Adrenal gland (tissue), 12 donors: Measurements from ENCODE around the gene CSRNP2. TPM values are rescaled to one million over a fixed set of nuclear protein-coding genes. Genes with fewer than 3 reads are reported as not detected.

Experiments used
- DNase-seq, 7 donors: peaks; one replicate each; pipeline ENCODE4 v3.0.0-alpha.2; 2019 to 2020
- H3K27ac ChIP-seq, 5 donors: fragments of 200-600 bp; sonication (generic) in 4 of 5; 1 replicate in 3 of 5; 2 replicates in 2 of 5; pipeline versions ENCODE4 v1.5.1 to v1.8.0; 2016 to 2020; ENCODE audit warnings: mild to moderate bottlenecking in 1 of 5
- H3K27me3 ChIP-seq: fragments of 200-600 bp; 2 replicates; pipeline ENCODE4 v1.8.0; 2021
- H3K36me3 ChIP-seq, 2 donors: fragments of 200-600 bp; replicated peaks in 1 of 2; 1 replicate in 1 of 2; 2 replicates in 1 of 2; pipeline versions ENCODE4 v1.5.1 to v1.8.0; 2018 to 2022
- H3K4me1 ChIP-seq, 2 donors: fragments of 200-600 bp; replicated peaks in 1 of 2; 1 replicate in 1 of 2; 2 replicates in 1 of 2; pipeline versions ENCODE4 v1.5.1 to v1.8.0; 2018 to 2021
- H3K4me3 ChIP-seq, 4 donors: fragments of 200-600 bp; sonication (generic) in 3 of 4; one replicate each; pipeline ENCODE4 v1.5.1; 2016 to 2018
- H3K9me3 ChIP-seq, 3 donors: fragments of 200-600 bp; sonication (generic) in 1 of 3; replicated peaks in 1 of 3; 1 replicate in 2 of 3; 2 replicates in 1 of 3; pipeline versions ENCODE4 v1.5.1 to v1.8.0; 2016 to 2021
- POLR2A ChIP-seq, 2 donors: fragments of 450-650 bp; IDR thresholded peaks; one replicate each; pipeline ENCODE4 v1.6.1; 2017; ENCODE audit warnings: antibody characterized with exemption in 2 of 2, mild to moderate bottlenecking in 2 of 2, moderate library complexity in 1 of 2
- WGBS, 4 donors: extraction: QIAGEN DNeasy Blood & Tissue Kit in 2 of 4; methylation state at CpG; one replicate each; pipeline versions ENCODE4 v1.1.5 to v1.1.7; 2013 to 2017; 5-methylcytosine and 5-hydroxymethylcytosine counted together
- intact Hi-C, 2 donors: fragments of 100-400 bp; cut with DNase I; formaldehyde crosslinking; loops; one replicate each; pipeline versions ENCODE4 v1.14.1 to v1.15.0; 2022 to 2023
- polyA plus RNA-seq, 3 donors: library from polyadenylated mRNA; stranded (reverse); fragments of 200-250 nt in 2 of 3; fragments of 350-450 nt in 1 of 3; fragmentation: Illumina TruSeq in 1 of 3; extraction: RNeasy Lipid Tissue Mini Kit (QIAGEN cat#74804) in 1 of 3; gene quantifications; one replicate each; pipeline ENCODE4 v1.2.3, GENCODE V29; 2013 to 2014
- total RNA-seq, 9 donors: library from RNA; depleted of rRNA in 4 of 9; stranded (reverse); fragments of >200 nt in 4 of 9; fragments of 120-200 nt in 1 of 9; fragmentation: NEBNext Ultra II Directional in 1 of 9; extraction: Animal tissue kit (Norgen Biotek cat#: 25700) in 1 of 9; gene quantifications; one replicate each; pipeline versions ENCODE4 v1.1.0 to v1.2.4, GENCODE V29; 2013 to 2023
- TF ChIP-seq, protein P1 (sequence below), 6 experiments: fragments of 450-650 bp in 4 of 6; fragments of 200-600 bp in 2 of 6; sonication (generic) in 1 of 6; IDR thresholded peaks; 1 replicate in 5 of 6; 2 replicates in 1 of 6; pipeline versions ENCODE4 v1.5.1 to v1.8.0; 2016 to 2021; ENCODE audit warnings: antibody characterized with exemption in 6 of 6, mild to moderate bottlenecking in 2 of 6, moderate library complexity in 1 of 6
- donor health status: healthy with polysubstance abuse.
- donor health status: Bipolar disorder and iron deficiency.
- donor health status: DM: yes; HTN: yes; CAD: no.
- donor health status: DM: no; HTN: no; CAD: no.
- donor health status: DM: no; HTN: no; CAD: no.
- donor health status: DM: yes; HTN: yes; CAD: no.

CSRNP2 gene
- total and polyA plus RNA-seq, 12 donors, result 15.6 to 29.2 (median 22.7) TPM

DNA sequence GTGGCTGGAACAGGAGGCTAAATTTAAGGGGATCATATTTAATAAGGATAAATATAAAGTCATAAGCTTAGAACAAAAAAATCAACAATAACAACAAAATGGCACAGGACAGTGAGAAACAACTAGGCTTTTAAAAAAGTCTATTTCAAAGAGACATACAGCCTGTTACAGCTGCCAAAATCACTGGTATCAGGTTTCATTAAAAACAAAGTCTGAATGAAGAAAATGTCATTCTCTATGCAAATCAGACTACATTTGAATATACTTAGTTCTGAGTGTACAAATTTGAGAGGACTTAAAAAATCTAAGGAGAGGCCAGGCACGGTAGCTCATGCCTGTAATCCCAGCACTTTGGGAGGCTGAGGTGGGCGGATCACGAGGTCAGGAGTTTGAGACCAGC is 45.5 kb upstream of the CSRNP2 start:
- Histone ChIP-seq H3K36me3 (peaks cover 0 to 5% of the 10 kb centered on the region in 2 donors), H3K27ac (no peak overlapping the region), H3K4me3 (no peak overlapping the region), H3K9me3 (no peaks in the 10 kb centered on the region), H3K27me3 (no peaks in the 10 kb centered on the region), H3K4me1 (no peaks in the 10 kb centered on the region)
- no peak for DNase-seq
- intact Hi-C loops, result no loop called here
- no peak for TF ChIP-seq POLR2A (IDR thresholded peaks at IDR 0.05)
- TF ChIP-seq, protein P1, sequence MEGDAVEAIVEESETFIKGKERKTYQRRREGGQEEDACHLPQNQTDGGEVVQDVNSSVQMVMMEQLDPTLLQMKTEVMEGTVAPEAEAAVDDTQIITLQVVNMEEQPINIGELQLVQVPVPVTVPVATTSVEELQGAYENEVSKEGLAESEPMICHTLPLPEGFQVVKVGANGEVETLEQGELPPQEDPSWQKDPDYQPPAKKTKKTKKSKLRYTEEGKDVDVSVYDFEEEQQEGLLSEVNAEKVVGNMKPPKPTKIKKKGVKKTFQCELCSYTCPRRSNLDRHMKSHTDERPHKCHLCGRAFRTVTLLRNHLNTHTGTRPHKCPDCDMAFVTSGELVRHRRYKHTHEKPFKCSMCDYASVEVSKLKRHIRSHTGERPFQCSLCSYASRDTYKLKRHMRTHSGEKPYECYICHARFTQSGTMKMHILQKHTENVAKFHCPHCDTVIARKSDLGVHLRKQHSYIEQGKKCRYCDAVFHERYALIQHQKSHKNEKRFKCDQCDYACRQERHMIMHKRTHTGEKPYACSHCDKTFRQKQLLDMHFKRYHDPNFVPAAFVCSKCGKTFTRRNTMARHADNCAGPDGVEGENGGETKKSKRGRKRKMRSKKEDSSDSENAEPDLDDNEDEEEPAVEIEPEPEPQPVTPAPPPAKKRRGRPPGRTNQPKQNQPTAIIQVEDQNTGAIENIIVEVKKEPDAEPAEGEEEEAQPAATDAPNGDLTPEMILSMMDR (IDR thresholded peaks at IDR 0.05), result no peak
- 77 to 91% (median 83%) methylated on average over 3 of the region's 3 CpGs for WGBS, 4 donors

DNA sequence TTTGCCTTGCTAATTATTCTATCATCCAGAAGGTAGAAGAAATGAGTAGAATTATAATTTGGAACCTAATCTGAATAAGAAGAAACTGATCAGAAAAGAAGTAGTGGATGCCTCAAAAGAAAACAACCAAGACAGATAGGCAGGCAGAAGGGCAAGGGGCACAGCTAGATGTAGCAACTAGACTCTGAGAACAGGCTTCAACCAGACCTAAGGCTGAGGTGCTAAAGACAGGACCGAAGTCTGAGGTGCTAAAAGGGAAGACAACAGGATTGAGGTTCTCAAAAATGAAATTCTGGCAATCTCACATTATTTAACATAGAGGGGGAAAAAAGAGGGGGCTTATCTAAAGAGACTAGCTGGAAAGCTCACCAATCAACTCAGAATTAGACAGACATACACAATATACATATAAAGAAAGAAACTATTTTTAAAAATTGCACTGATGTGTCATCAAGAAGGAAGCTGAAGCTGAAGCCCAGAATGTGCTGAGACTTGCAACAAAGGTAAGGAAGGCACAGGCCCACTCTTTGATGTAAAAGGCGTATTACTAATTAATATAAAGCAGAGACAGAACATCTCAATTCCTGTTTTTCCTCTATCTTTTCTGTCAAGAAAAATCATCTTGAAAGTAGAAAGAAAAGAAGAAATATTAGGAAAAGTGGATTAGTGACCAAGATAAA is 43.8 kb upstream of the CSRNP2 start:
- intact Hi-C loops, result no loop called here
- no peaks in the 10 kb centered on the region for H3K27me3 ChIP-seq
- no peak for DNase-seq
- H3K4me1 ChIP-seq, result no peaks in the 10 kb centered on the region
- peaks cover 0 to 5% of the 10 kb centered on the region in 2 donors for H3K36me3 ChIP-seq
- no peak overlapping the region for H3K4me3 ChIP-seq
- no peak overlapping the region for H3K27ac ChIP-seq
- H3K9me3 ChIP-seq, result no peaks in the 10 kb centered on the region
- WGBS, 4 donors, result 73 to 91% (median 89%) methylated on average over 2 of the region's 2 CpGs
- TF ChIP-seq, protein P1 (IDR thresholded peaks at IDR 0.05), result no peak
- no peak for TF ChIP-seq POLR2A (IDR thresholded peaks at IDR 0.05)

DNA sequence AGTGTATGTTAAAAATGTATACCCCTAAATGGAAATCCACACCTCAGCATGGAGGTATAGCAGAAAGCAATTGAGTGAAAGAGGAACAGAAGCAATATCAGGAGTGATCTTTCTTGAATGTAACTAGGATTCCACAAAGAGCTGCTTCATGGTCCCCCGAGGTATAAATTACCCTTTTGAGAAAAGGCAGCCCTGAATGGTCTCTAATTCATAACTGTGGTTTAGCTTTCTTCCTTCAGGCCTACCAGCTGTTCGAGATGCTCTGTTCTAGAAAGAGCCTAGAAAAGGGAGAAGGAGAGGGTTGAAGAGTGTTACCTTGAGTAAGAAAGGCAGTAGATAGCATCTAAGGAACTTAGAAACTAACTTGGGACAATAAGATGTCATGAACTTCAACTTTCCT is 42.9 kb upstream of the CSRNP2 start:
- intact Hi-C loops, result no loop called here
- Histone ChIP-seq H3K36me3 (peaks cover 0 to 5% of the 10 kb centered on the region in 2 donors), H3K4me1 (no peaks in the 10 kb centered on the region), H3K27ac (no peak overlapping the region), H3K9me3 (no peaks in the 10 kb centered on the region), H3K27me3 (no peaks in the 10 kb centered on the region), H3K4me3 (no peak overlapping the region)
- no peak for TF ChIP-seq POLR2A (IDR thresholded peaks at IDR 0.05)
- TF ChIP-seq, protein P1 (IDR thresholded peaks at IDR 0.05), result no peak
- WGBS, 4 donors, result 88 to 96% (median 91%) methylated on average over 2 of the region's 2 CpGs
- DNase-seq, result no peak

DNA sequence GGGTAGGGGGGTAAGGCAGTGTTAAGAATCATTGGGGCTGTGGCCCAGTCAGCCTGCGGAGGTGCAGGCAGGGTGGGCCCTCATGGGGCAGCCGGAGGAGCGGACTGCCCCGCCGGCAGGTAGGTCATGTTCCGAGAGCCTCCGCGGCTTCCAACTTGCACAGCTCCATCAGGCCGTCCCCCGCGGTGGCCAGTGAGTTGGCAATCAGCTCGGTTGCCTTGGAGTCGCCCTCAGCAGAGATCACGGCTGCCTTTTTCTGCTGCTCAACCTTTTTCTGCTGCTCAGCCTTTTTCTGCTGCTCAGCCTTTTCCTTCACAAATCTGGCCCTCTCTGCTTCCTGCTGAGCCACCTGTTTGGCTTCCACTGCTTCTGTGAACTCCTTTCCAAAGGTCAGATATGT is 41.1 kb upstream of the CSRNP2 start:
- Histone ChIP-seq H3K4me3 (no peak overlapping the region), H3K4me1 (no peaks in the 10 kb centered on the region), H3K9me3 (no peaks in the 10 kb centered on the region), H3K36me3 (peaks cover 0 to 5% of the 10 kb centered on the region in 2 donors), H3K27ac (no peak overlapping the region), H3K27me3 (no peaks in the 10 kb centered on the region)
- intact Hi-C loops, result no loop called here
- TF ChIP-seq POLR2A (IDR thresholded peaks at IDR 0.05), result no peak
- TF ChIP-seq, protein P1 (IDR thresholded peaks at IDR 0.05), result no peak
- no peak for DNase-seq
- 92 to 97% (median 95%) methylated on average over 11 to 14 of the region's 14 CpGs for WGBS, 4 donors
